ENCODE results near the gene INSR. TPM values are rescaled to one million over a fixed set of nuclear protein-coding genes. Genes with fewer than 3 reads are reported as not detected.
"Not testable (repeated sequence)": the region's sequence is repeated elsewhere in the genome, so short reads cannot be mapped to it uniquely, and the experiment has no call there.

INSR gene
- total and polyA plus RNA-seq, 3 experiments from 2014 or later = 1.2 TPM; not detected in 1

DNA sequence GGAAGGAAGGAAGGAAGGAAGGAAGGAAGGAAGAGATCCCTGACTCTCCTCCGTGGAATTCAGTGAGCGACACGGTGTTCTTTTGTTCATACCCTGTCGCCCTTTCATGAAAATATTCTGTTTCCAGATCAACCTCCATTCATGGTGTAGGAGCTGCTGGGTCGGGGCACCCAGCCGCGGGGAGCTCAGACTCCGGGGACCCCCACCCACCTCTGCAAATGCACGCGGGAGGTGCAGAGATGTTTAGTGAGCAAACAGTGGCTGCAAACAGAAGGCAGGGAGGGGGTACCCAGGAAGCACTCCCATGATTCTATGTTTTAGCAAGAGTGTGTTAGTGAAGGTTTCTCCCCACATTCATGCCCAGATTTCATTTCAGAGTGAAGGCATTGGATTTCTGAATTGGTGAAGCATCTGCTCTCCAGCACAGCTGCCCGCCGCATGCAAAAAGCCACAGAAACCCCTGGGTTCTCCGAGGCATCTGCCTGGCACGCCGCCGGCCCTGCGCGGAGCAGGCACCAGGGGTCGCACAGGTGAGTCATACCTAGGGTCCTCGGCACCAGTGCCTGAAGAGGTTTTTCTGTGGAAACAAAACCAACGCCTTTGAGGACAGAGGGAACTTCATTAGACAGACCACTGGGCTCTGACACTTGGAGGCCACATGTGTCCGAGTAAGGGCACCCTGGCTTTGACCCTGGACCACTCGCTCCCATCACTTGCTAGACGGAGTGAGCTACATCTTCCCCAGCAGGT lies 144.1 kb downstream of the INSR start:
- no peaks in the 10 kb centered on the region for H3K4me1 ChIP-seq (ENCODE audit: insufficient read depth, low read length)
- no peaks in the 10 kb centered on the region for H3K9me3 ChIP-seq (ENCODE audit: low read length)
- no peak overlapping the region for H3K4me3 ChIP-seq (ENCODE audit: low read length)
- H3K27ac Mint-ChIP-seq = no peak overlapping the region
- no peaks in the 10 kb centered on the region for H3K36me3 Mint-ChIP-seq
- no peaks in the 10 kb centered on the region for H3K27me3 ChIP-seq (ENCODE audit: insufficient read depth, low read length, poor library complexity, severe bottlenecking)
- peaks cover 0 to 4% (median 0%) of the 10 kb centered on the region in 3 donors for H3K4me1 Mint-ChIP-seq
- ChIA-PET POLR2A (no interaction called here), CTCF (interaction anchor here (0.6 to 2.6 kb wide), 9 partner anchors 10 to 226 kb away, joined by 3 to 21 read pairs (median 4); no protein-coding TSS in a partner anchor)
- H3K9me3 Mint-ChIP-seq = peaks cover 0 to 7% (median 3%) of the 10 kb centered on the region in 5 donors
- H3K4me3 Mint-ChIP-seq = no peak overlapping the region
- no peak overlapping the region for H3K27ac ChIP-seq (ENCODE audit: low read depth, low read length)
- no peak for DNase-seq
- no peaks in the 10 kb centered on the region for H3K36me3 ChIP-seq (ENCODE audit: insufficient read depth, low read length)
- peaks cover 4 to 5% of the 10 kb centered on the region in 2 donors for H3K27me3 Mint-ChIP-seq

DNA sequence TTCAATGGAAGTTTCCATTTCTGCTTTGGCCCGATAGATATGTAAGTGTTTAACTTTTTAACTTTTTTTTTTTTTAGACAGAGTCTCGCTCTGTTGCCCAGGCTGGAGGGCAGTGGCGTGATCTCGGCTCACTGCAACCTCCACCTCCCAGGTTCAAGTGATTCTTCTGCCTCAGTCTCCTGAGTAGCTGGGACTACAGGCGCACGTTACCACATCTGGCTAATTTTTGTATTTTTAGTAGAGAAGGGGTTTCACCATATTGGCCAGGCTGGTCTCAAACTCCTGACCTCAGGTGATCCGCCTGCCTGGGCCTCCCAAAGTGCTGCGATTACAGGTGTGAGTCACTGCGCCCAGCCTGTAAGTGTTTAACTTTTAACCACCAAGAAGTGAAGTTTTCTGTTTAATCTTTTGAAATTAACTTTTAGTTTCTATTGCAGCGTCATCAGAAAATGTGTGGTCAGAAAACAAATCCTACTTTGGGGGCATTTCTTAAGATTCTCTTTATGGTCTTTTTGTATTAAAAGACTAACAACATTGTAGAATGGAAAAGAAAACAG lies 147.0 kb downstream of the INSR start:
- not testable (repeated sequence) for H3K4me3 ChIP-seq (ENCODE audit: low read length); H3K9me3 Mint-ChIP-seq

DNA sequence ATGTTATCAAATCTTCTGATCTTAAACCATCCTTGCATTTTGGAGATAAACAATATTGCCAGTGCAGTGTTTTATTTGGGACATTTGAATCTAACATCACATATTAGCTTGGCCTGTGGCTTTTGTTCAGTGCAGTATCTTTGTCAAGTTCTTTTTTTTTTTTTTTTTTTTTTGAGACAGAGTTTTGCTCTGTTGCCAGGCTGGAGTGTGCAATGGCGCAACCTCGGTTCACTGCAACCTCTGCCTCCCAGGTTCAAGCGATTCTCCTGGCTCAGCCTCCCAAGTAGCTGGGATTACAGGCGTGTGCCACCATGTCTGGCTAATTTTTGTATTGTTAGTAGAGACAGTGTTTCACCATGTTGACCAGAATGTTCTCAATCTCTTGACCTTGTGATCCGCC lies 148.1 kb downstream of the INSR start:
- CTCF ChIA-PET = interaction anchor here (0.8 kb wide), 1 partner anchor 195 kb away, joined by 3 read pairs; no protein-coding TSS in a partner anchor
- H3K4me1 Mint-ChIP-seq; H3K9me3 Mint-ChIP-seq; H3K4me3 ChIP-seq (ENCODE audit: low read length); H3K4me3 Mint-ChIP-seq; POLR2A ChIA-PET; H3K4me1 ChIP-seq (ENCODE audit: insufficient read depth, low read length); H3K9me3 ChIP-seq (ENCODE audit: low read length); H3K27ac ChIP-seq (ENCODE audit: low read depth, low read length); H3K27ac Mint-ChIP-seq; H3K36me3 Mint-ChIP-seq; H3K27me3 Mint-ChIP-seq; H3K27me3 ChIP-seq (ENCODE audit: insufficient read depth, low read length, poor library complexity, severe bottlenecking); DNase-seq; H3K36me3 ChIP-seq (ENCODE audit: insufficient read depth, low read length): not testable (repeated sequence)

More for the DNA sequence above, 147.0 kb downstream of the INSR start:
- DNase-seq; H3K27ac ChIP-seq (ENCODE audit: low read depth, low read length); H3K4me3 Mint-ChIP-seq; H3K36me3 Mint-ChIP-seq; H3K4me1 Mint-ChIP-seq; H3K9me3 ChIP-seq (ENCODE audit: low read length); H3K27me3 Mint-ChIP-seq; H3K27me3 ChIP-seq (ENCODE audit: insufficient read depth, low read length, poor library complexity, severe bottlenecking); CTCF ChIA-PET; H3K4me1 ChIP-seq (ENCODE audit: insufficient read depth, low read length); POLR2A ChIA-PET; H3K36me3 ChIP-seq (ENCODE audit: insufficient read depth, low read length): not testable (repeated sequence)
- H3K27ac Mint-ChIP-seq = peak overlapping the region in 1 of 8 donors; percentile 66

DNA sequence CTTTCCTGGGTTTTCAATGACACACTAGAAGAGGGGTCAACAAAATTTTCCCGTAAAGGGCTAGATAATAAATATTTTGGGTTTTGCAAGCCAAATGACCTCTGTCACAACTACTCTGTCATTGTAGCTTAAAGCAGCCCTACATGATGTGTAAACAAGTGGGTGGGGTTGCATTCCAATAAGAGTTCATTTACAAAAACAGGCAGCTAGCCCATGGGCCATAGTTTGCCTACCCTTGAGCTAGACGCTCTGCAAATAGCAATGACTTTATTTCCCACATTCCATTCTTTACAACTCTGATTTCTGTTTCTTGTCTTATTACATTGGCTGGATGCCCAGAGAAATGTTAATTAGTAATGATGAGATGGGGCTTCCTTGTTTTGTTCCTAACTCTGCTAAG lies 148.7 kb downstream of the INSR start:
- H3K27me3 ChIP-seq (ENCODE audit: insufficient read depth, low read length, poor library complexity, severe bottlenecking) = no peaks in the 10 kb centered on the region
- Mint-ChIP-seq H3K4me3 (no peak overlapping the region), H3K4me1 (peaks cover 0 to 4% (median 0%) of the 10 kb centered on the region in 3 donors), H3K27ac (no peak overlapping the region), H3K36me3 (no peaks in the 10 kb centered on the region), H3K27me3 (peaks cover 3 to 4% of the 10 kb centered on the region in 2 donors), H3K9me3 (peaks cover 0 to 7% (median 3%) of the 10 kb centered on the region in 5 donors)
- ChIA-PET CTCF (interaction anchor here (0.8 kb wide), 1 partner anchor 196 kb away, joined by 3 read pairs; no protein-coding TSS in a partner anchor), POLR2A (no interaction called here)
- H3K4me1 ChIP-seq (ENCODE audit: insufficient read depth, low read length) = no peaks in the 10 kb centered on the region
- H3K9me3 ChIP-seq (ENCODE audit: low read length) = no peaks in the 10 kb centered on the region
- H3K4me3 ChIP-seq (ENCODE audit: low read length) = no peak overlapping the region
- H3K27ac ChIP-seq (ENCODE audit: low read depth, low read length) = no peak overlapping the region
- no peak for DNase-seq
- no peaks in the 10 kb centered on the region for H3K36me3 ChIP-seq (ENCODE audit: insufficient read depth, low read length)

DNA sequence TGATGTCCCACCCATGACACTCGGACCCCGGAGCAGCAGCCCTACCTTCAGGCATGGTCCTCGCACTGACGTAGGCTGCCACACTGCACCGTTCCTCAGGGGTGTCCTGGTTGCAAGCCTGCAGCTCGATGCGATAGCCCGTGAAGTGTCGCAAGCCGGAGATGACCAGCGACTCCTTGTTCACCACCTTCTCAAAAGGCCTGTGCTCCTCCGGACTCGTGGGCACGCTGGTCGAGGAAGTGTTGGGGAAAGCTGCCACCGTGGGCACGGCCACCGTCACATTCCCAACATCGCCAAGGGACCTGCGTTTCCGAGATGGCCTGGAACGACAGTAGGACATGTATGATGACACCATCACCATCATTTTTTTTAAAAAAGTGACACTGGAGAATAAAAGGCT lies 151.4 kb downstream of the INSR start:
- H3K9me3 ChIP-seq (ENCODE audit: low read length) = no peaks in the 10 kb centered on the region

DNA sequence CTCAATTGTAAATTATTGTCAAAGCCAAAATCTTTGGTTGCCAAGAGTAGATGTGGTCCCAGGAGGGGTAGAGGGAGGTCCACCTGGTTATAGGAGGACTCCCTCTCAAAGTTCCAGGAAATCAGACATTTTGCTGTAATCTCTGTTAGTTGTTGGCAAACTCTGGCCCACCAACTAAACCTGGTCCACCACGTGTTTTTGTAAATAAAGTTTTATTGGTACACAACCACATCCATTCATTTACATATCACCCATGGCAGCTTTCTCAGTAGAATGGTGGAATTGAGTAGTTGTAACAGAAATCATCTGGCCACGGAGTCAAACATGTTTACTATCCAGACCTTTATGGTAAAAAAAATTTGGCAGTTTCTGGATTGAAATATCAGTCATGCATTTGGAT lies 154.1 kb downstream of the INSR start:
- H3K27me3 Mint-ChIP-seq = no peaks in the 10 kb centered on the region
- DNase-seq = no peak
- H3K4me3 Mint-ChIP-seq = no peak overlapping the region

More for the DNA sequence above, 151.4 kb downstream of the INSR start:
- H3K27ac ChIP-seq (ENCODE audit: low read depth, low read length) = no peak overlapping the region
- CTCF ChIA-PET = no interaction called here
- no peaks in the 10 kb centered on the region for H3K4me1 Mint-ChIP-seq
- no peak for DNase-seq
- H3K36me3 ChIP-seq (ENCODE audit: insufficient read depth, low read length) = no peaks in the 10 kb centered on the region
- H3K27ac Mint-ChIP-seq = no peak overlapping the region
- no peaks in the 10 kb centered on the region for H3K27me3 ChIP-seq (ENCODE audit: insufficient read depth, low read length, poor library complexity, severe bottlenecking)
- no peak overlapping the region for H3K4me3 Mint-ChIP-seq
- peaks cover 0 to 8% (median 3%) of the 10 kb centered on the region in 5 donors for H3K9me3 Mint-ChIP-seq
- no peak overlapping the region for H3K4me3 ChIP-seq (ENCODE audit: low read length)
- no peaks in the 10 kb centered on the region for H3K4me1 ChIP-seq (ENCODE audit: insufficient read depth, low read length)
- H3K36me3 Mint-ChIP-seq = no peaks in the 10 kb centered on the region
- POLR2A ChIA-PET = no interaction called here
- peaks cover 2 to 4% of the 10 kb centered on the region in 2 donors for H3K27me3 Mint-ChIP-seq

DNA sequence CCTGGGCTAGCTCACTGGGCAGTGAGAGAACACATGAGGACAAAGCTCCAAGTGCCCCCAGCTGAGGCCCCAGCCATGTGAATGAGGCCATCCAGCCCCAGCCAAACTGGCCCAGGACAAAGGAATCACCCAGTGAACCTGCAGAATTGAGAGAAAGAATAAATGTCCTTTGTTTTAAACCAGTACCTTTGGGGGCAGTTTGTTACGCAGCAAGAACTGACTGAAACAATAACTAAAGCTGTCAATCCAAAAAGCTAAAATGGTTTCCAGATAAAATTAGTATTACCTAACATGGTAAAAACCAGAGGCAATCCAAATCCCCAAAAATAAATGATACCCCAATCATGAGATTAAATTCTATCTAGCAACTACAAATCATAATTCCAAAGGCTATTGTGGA lies 155.1 kb downstream of the INSR start:
- Histone ChIP-seq H3K27ac (ENCODE audit: low read depth, low read length) (no peak overlapping the region), H3K27me3 (ENCODE audit: insufficient read depth, low read length, poor library complexity, severe bottlenecking) (no peaks in the 10 kb centered on the region), H3K36me3 (ENCODE audit: insufficient read depth, low read length) (no peaks in the 10 kb centered on the region), H3K4me3 (ENCODE audit: low read length) (no peak overlapping the region), H3K9me3 (ENCODE audit: low read length) (no peaks in the 10 kb centered on the region), H3K4me1 (ENCODE audit: insufficient read depth, low read length) (no peaks in the 10 kb centered on the region)
- H3K4me1 Mint-ChIP-seq = no peaks in the 10 kb centered on the region
- ChIA-PET CTCF (no interaction called here), POLR2A (no interaction called here)
- peak overlapping the region in 1 of 8 donors; percentile 76 for H3K27ac Mint-ChIP-seq
- H3K4me3 Mint-ChIP-seq = no peak overlapping the region
- peaks cover 0 to 5% (median 0%) of the 10 kb centered on the region in 5 donors for H3K9me3 Mint-ChIP-seq
- H3K36me3 Mint-ChIP-seq = no peaks in the 10 kb centered on the region
- H3K27me3 Mint-ChIP-seq = no peaks in the 10 kb centered on the region
- DNase-seq = no peak

More for the DNA sequence above, 154.1 kb downstream of the INSR start:
- Histone ChIP-seq H3K9me3 (ENCODE audit: low read length) (no peaks in the 10 kb centered on the region), H3K4me1 (ENCODE audit: insufficient read depth, low read length) (no peaks in the 10 kb centered on the region), H3K27me3 (ENCODE audit: insufficient read depth, low read length, poor library complexity, severe bottlenecking) (no peaks in the 10 kb centered on the region), H3K4me3 (ENCODE audit: low read length) (no peak overlapping the region), H3K27ac (ENCODE audit: low read depth, low read length) (no peak overlapping the region), H3K36me3 (ENCODE audit: insufficient read depth, low read length) (no peaks in the 10 kb centered on the region)
- ChIA-PET POLR2A (no interaction called here), CTCF (interaction anchor here (0.7 to 1.2 kb wide), 2 partner anchors 9 to 410 kb away, joined by 3 to 4 read pairs; no protein-coding TSS in a partner anchor)
- Mint-ChIP-seq H3K9me3 (peaks cover 0 to 5% (median 0%) of the 10 kb centered on the region in 5 donors), H3K4me1 (no peaks in the 10 kb centered on the region), H3K27ac (no peak overlapping the region), H3K36me3 (no peaks in the 10 kb centered on the region)

DNA sequence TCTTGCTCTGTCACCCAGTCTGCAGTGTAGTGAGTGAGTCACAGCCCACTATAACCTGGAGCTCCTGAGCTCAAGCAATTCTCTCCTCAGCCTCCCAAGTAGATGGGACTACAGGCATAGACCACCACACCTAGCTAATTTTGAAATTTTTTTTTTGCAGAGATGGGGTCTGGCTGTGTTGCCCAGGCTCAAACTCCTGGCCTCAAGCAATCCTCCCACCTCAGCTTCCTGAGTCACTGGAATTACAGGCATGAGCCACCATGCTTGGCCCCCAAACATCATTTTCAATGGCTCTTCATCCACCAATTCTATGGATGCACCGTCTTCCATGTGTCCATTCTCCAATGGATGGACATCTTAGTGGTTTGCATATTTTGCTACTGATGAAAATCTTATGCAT lies 155.8 kb downstream of the INSR start:
- Mint-ChIP-seq H3K27me3 (no peaks in the 10 kb centered on the region), H3K4me3 (no peak overlapping the region), H3K36me3 (no peaks in the 10 kb centered on the region), H3K27ac (no peak overlapping the region), H3K9me3 (peaks cover 0 to 5% (median 0%) of the 10 kb centered on the region in 5 donors), H3K4me1 (no peaks in the 10 kb centered on the region)
- Histone ChIP-seq H3K27ac (ENCODE audit: low read depth, low read length) (no peak overlapping the region), H3K9me3 (ENCODE audit: low read length) (no peaks in the 10 kb centered on the region), H3K4me3 (ENCODE audit: low read length) (no peak overlapping the region), H3K27me3 (ENCODE audit: insufficient read depth, low read length, poor library complexity, severe bottlenecking) (no peaks in the 10 kb centered on the region), H3K4me1 (ENCODE audit: insufficient read depth, low read length) (no peaks in the 10 kb centered on the region), H3K36me3 (ENCODE audit: insufficient read depth, low read length) (no peaks in the 10 kb centered on the region)
- ChIA-PET POLR2A (no interaction called here), CTCF (no interaction called here)
- DNase-seq = no peak

Data from CD8-positive, alpha-beta memory T cell (primary cell).